ENCODE data around the gene FBXO8. TPM values are rescaled to one million over a fixed set of nuclear protein-coding genes. Genes with fewer than 3 reads are reported as not detected.

FBXO8 gene
- total RNA-seq, 3 donors from 2014 or later, result 29.2 to 49.0 (median 35.2) TPM

DNA sequence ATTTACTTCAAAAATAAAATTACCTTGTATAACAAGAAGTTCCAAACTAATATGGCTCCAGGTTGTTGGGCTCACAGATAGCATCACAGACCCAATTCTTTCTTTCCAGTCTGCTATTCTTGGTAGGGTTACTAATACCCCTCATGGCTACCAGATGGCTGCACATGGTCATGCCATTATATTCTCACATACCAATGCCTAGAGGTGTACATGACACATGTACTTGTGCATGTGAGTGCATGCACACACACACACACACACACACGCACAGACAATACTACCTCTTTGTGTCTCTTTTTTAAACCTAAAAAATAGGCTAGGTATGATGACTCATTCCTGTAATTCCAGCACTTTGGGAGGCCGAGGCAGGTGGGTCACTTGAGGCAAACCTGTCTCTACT, 31.1 kb downstream of the FBXO8 start:
- DNase-seq (ENCODE audit: low spot score in 2 of 2), result no peak
- Histone ChIP-seq H3K9me3 (no peaks in the 10 kb centered on the region), H3K4me3 (no peak overlapping the region), H3K36me3 (no peaks in the 10 kb centered on the region), H3K4me1 (no peaks in the 10 kb centered on the region), H3K27ac (no peak overlapping the region), H3K27me3 (no peaks in the 10 kb centered on the region)
- intact Hi-C loops (cut with DNase I; ENCODE audit: low total_unique reads), result no loop called here
- TF ChIP-seq, protein P1, sequence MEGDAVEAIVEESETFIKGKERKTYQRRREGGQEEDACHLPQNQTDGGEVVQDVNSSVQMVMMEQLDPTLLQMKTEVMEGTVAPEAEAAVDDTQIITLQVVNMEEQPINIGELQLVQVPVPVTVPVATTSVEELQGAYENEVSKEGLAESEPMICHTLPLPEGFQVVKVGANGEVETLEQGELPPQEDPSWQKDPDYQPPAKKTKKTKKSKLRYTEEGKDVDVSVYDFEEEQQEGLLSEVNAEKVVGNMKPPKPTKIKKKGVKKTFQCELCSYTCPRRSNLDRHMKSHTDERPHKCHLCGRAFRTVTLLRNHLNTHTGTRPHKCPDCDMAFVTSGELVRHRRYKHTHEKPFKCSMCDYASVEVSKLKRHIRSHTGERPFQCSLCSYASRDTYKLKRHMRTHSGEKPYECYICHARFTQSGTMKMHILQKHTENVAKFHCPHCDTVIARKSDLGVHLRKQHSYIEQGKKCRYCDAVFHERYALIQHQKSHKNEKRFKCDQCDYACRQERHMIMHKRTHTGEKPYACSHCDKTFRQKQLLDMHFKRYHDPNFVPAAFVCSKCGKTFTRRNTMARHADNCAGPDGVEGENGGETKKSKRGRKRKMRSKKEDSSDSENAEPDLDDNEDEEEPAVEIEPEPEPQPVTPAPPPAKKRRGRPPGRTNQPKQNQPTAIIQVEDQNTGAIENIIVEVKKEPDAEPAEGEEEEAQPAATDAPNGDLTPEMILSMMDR (IDR thresholded peaks at IDR 0.05), result no peak
- TF ChIP-seq POLR2AphosphoS5 (IDR thresholded peaks at IDR 0.05) (no peak), POLR2A (IDR thresholded peaks at IDR 0.05) (no peak)

DNA sequence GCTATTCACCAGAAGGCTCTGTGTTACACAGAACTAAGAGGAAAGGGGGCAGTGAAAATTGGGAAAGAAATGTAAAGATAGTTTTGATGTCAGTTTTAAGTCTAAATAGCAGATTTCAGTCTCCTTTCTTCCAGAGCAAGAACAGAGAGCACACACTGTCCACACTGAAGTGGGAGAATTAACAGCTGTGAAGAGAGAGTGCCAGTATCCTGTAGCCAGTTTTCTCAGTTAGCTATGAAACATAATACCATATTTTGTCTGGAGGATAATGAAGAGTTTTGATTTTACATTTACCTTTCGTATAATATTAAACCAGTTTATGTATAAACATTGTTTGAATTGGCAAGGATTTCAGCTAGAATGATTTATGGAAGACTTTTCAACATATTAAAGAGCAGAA, 35.1 kb downstream of the FBXO8 start:
- H3K9me3 ChIP-seq, result no peaks in the 10 kb centered on the region
- H3K36me3 ChIP-seq, result no peaks in the 10 kb centered on the region
- DNase-seq (ENCODE audit: low spot score in 2 of 2), result no peak
- TF ChIP-seq, protein P1 (IDR thresholded peaks at IDR 0.05), result no peak
- TF ChIP-seq POLR2A (IDR thresholded peaks at IDR 0.05), result no peak
- no peaks in the 10 kb centered on the region for H3K27me3 ChIP-seq
- no peak overlapping the region for H3K27ac ChIP-seq
- intact Hi-C loops (cut with DNase I; ENCODE audit: low total_unique reads), result loop anchor here (10.0 kb wide), 1 partner anchor 1244 kb away; no protein-coding TSS in a partner anchor
- H3K4me3 ChIP-seq, result no peak overlapping the region
- H3K4me1 ChIP-seq, result no peaks in the 10 kb centered on the region

DNA sequence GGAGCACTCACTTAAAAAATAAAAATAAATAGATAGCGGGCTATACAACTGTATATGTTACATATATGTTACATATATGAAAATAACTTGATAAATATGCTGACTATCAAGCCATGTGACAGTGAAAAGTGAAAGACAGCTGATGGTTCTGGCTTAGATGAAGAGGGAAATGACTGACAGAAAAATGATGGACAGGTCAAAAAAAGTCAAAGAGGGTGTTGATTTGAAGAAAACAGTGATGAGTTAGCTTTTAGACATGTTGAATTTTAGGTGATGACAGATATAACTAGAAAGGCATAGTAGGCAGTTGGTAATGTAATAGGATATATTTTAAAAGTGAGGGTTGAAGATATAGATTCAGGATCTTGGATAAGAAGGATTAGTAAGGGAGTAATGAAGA, 37.8 kb downstream of the FBXO8 start:
- H3K9me3 ChIP-seq, result no peaks in the 10 kb centered on the region
- intact Hi-C loops (cut with DNase I; ENCODE audit: low total_unique reads), result loop anchor here (10.0 kb wide), 1 partner anchor 1241 kb away; no protein-coding TSS in a partner anchor
- no peak for DNase-seq (ENCODE audit: low spot score in 2 of 2)
- H3K27me3 ChIP-seq, result no peaks in the 10 kb centered on the region
- no peaks in the 10 kb centered on the region for H3K4me1 ChIP-seq
- no peaks in the 10 kb centered on the region for H3K36me3 ChIP-seq
- no peak overlapping the region for H3K27ac ChIP-seq
- no peak overlapping the region for H3K4me3 ChIP-seq
- TF ChIP-seq POLR2A (IDR thresholded peaks at IDR 0.05) (no peak), POLR2AphosphoS5 (IDR thresholded peaks at IDR 0.05) (no peak)
- TF ChIP-seq, protein P1 (IDR thresholded peaks at IDR 0.05), result no peak

DNA sequence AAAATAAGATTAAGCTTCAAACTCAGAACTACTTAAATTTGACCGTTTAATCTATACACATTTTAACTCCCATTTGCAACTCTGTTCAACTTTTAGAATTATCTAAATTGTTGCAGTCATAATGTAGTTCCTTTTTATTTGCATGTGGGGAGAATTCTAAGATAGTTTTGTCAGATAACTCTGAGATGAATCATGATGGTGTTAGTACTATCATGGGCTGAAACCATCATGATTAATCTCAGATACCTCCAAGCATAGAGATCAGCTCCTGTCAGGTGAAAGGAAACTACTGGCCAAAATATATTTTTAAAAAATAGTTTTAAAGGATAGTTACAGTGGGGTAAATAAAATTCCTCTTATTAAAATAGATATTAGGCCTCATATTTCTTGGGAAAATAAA, 39.0 kb downstream of the FBXO8 start:
- H3K9me3 ChIP-seq, result no peaks in the 10 kb centered on the region
- H3K4me1 ChIP-seq, result no peaks in the 10 kb centered on the region
- no peak overlapping the region for H3K4me3 ChIP-seq
- intact Hi-C loops (cut with DNase I; ENCODE audit: low total_unique reads), result loop anchor here (10.0 kb wide), 1 partner anchor 1240 kb away; no protein-coding TSS in a partner anchor
- H3K27ac ChIP-seq, result no peak overlapping the region
- H3K36me3 ChIP-seq, result no peaks in the 10 kb centered on the region
- TF ChIP-seq POLR2A (IDR thresholded peaks at IDR 0.05), result no peak
- TF ChIP-seq, protein P1 (IDR thresholded peaks at IDR 0.05), result no peak
- no peak for DNase-seq (ENCODE audit: low spot score in 2 of 2)
- no peaks in the 10 kb centered on the region for H3K27me3 ChIP-seq

DNA sequence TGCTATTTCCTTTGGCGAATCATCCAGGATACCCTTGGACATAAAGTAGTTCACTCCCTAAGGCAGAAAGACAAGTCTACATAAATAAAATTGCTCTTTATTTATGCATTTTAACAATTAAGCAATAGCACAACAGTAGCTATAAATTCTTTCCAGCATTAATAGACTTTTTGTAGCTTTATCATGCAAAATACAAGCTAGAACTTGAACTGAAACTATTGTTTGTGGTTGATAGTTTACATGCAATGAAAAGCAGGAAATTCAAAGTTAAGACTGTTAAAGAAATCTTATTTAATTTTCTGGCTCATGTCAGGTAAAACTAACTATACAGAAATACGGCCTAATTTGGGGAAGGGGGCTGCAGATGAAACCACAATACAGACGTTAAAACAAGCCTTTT, 42.3 kb downstream of the FBXO8 start:
- DNase-seq (ENCODE audit: low spot score in 2 of 2), result no peak
- H3K27me3 ChIP-seq, result no peaks in the 10 kb centered on the region
- no peaks in the 10 kb centered on the region for H3K36me3 ChIP-seq
- no peaks in the 10 kb centered on the region for H3K4me1 ChIP-seq
- intact Hi-C loops (cut with DNase I; ENCODE audit: low total_unique reads), result loop anchor here (10.0 kb wide), 1 partner anchor 1236 kb away; no protein-coding TSS in a partner anchor
- TF ChIP-seq POLR2AphosphoS5 (IDR thresholded peaks at IDR 0.05), result no peak
- TF ChIP-seq POLR2A (IDR thresholded peaks at IDR 0.05), result no peak
- TF ChIP-seq, protein P1 (IDR thresholded peaks at IDR 0.05), result no peak
- H3K4me3 ChIP-seq, result no peak overlapping the region
- H3K27ac ChIP-seq, result no peak overlapping the region
- H3K9me3 ChIP-seq, result no peaks in the 10 kb centered on the region

Measured in breast epithelium (tissue), 4 donors.